H1 (cell line): ENCODE measurements around the gene IL36RN.

Experiments
- BCL11A ChIP-seq, 2 experiments: IDR thresholded peaks; one replicate each; pipeline ENCODE4 v1.6.1; 2011; ENCODE audit warnings: low read depth in 2 of 2, low read length in 2 of 2, mild to moderate bottlenecking in 2 of 2
- BRCA1 ChIP-seq: IDR thresholded peaks from 2 replicates; pipeline ENCODE4 v1.6.1; 2012; ENCODE audit warnings: low read depth, low read length, improper control_type of control experiment
- EZH2 ChIP-seq: fragments of 200-600 bp; sonication (generic); IDR thresholded peaks from 2 replicates; pipeline ENCODE4 v1.7.1; 2012; ENCODE audit warnings: low read depth, mild to moderate bottlenecking, moderate library complexity, low read length, inconsistent platforms; ENCODE audit not compliant: severe bottlenecking
- JUN ChIP-seq: IDR thresholded peaks from 2 replicates; pipeline ENCODE4 v1.6.1; 2011; ENCODE audit warnings: low read depth, mild to moderate bottlenecking, improper control_type of control experiment, low read length
- PHF8 ChIP-seq: fragments of 200-600 bp; sonication (generic); conservative IDR thresholded peaks from 2 replicates; pipeline ENCODE4 v1.7.1; 2012; ENCODE audit warnings: low read depth, mild to moderate bottlenecking, inconsistent platforms, low read length, moderate library complexity
- POLR2A ChIP-seq, 2 experiments: IDR thresholded peaks; 1 replicate in 1 of 2; 2 replicates in 1 of 2; pipeline ENCODE4 v1.6.1; 2011; ENCODE audit warnings: low read depth in 2 of 2, low read length in 2 of 2, mild to moderate bottlenecking in 2 of 2; ENCODE audit errors: control extremely low read depth in 1 of 2
- RAD21 ChIP-seq, 2 experiments: IDR thresholded peaks in 1 of 2; conservative IDR thresholded peaks in 1 of 2; 2 replicates each; pipeline ENCODE4 v1.6.1; 2011; ENCODE audit warnings: low read depth in 2 of 2, low read length in 2 of 2, improper control_type of control experiment in 1 of 2, inconsistent platforms in 1 of 2, mild to moderate bottlenecking in 1 of 2, moderate library complexity in 1 of 2
- RXRA ChIP-seq: IDR thresholded peaks from 2 replicates; pipeline ENCODE4 v1.6.1; 2011; ENCODE audit warnings: low read depth, mild to moderate bottlenecking, low read length, moderate library complexity; ENCODE audit not compliant: insufficient read depth
- SIX5 ChIP-seq: IDR thresholded peaks from 2 replicates; pipeline ENCODE4 v1.6.1; 2011; ENCODE audit warnings: mild to moderate bottlenecking, low read depth, low read length
- TAF1 ChIP-seq: IDR thresholded peaks from 2 replicates; pipeline ENCODE4 v1.6.1; 2011; ENCODE audit warnings: mild to moderate bottlenecking, low read depth, low read length
- TF ChIP-seq, protein P1 (sequence below), 3 experiments: IDR thresholded peaks; 1 replicate in 2 of 3; 2 replicates in 1 of 3; pipeline versions ENCODE4 v1.5.1 to v1.6.1; 2011; ENCODE audit warnings: low read length in 3 of 3, mild to moderate bottlenecking in 3 of 3, inconsistent platforms in 2 of 3, low read depth in 1 of 3, moderate library complexity in 1 of 3; ENCODE audit not compliant: insufficient read depth in 1 of 3; ENCODE audit errors: control extremely low read depth in 1 of 3

DNA sequence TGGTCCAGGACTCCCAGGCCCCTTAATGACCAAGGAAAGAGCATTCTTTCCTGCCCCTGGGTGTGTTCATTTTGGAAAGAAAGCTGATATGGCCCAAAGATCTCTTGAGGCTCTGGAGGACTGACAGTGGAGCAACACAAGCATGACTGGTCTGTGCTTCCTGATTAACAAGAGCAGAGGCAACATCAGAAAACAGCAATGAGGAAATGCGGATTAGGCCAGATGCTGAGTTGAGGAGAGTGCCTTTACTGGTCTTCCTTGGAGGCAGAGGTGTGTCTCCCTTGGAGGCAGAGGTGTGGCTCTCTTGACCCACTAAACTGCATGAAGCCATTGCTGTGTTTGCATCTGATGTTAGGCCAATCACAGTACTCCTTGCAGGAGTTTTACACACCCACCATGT, 26.3 kb upstream of the IL36RN start:
- TF ChIP-seq, protein P1, sequence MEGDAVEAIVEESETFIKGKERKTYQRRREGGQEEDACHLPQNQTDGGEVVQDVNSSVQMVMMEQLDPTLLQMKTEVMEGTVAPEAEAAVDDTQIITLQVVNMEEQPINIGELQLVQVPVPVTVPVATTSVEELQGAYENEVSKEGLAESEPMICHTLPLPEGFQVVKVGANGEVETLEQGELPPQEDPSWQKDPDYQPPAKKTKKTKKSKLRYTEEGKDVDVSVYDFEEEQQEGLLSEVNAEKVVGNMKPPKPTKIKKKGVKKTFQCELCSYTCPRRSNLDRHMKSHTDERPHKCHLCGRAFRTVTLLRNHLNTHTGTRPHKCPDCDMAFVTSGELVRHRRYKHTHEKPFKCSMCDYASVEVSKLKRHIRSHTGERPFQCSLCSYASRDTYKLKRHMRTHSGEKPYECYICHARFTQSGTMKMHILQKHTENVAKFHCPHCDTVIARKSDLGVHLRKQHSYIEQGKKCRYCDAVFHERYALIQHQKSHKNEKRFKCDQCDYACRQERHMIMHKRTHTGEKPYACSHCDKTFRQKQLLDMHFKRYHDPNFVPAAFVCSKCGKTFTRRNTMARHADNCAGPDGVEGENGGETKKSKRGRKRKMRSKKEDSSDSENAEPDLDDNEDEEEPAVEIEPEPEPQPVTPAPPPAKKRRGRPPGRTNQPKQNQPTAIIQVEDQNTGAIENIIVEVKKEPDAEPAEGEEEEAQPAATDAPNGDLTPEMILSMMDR (IDR thresholded peaks at IDR 0.05; ENCODE audit: control extremely low read depth in 1 of 3, insufficient read depth in 1 of 3, low read depth in 1 of 3, low read length in 3 of 3) = no peak
- TF ChIP-seq TAF1 (no peak), EZH2 (no peak), RAD21 (IDR thresholded peaks at IDR 0.05 in 1 of 2, conservative IDR thresholded peaks at IDR 0.05 in 1 of 2; ENCODE audit: low read depth in 2 of 2, low read length in 2 of 2) (no peak), POLR2A (IDR thresholded peaks at IDR 0.05; ENCODE audit: control extremely low read depth in 1 of 2, low read depth in 2 of 2, low read length in 2 of 2) (no peak), PHF8 (no peak), BCL11A (IDR thresholded peaks at IDR 0.05; ENCODE audit: low read depth in 2 of 2, low read length in 2 of 2) (no peak), RXRA (no peak), BRCA1 (no peak), SIX5 (no peak), JUN (no peak)
